Measurements from ENCODE around the gene UBE2QL1. TPM values are rescaled to one million over a fixed set of nuclear protein-coding genes. Genes with fewer than 3 reads are reported as not detected.

Gene UBE2QL1
- total and polyA plus RNA-seq, 2 of the 8 experiments (the other 6 are each of a cell fraction or from before 2014, with no cell fraction given), result 0.43 to 0.65 TPM

GRCh38 chr5:6408627-6409446 lies 39.8 kb upstream of the UBE2QL1 start (continued):
- TF ChIP-seq TEAD4 (IDR thresholded peaks at IDR 0.05; ENCODE audit: low read depth, low read length), result no peak
- no peak for TF ChIP-seq JUN (IDR thresholded peaks at IDR 0.05; ENCODE audit: low read depth, low read length)
- no peak for TF ChIP-seq POLR2AphosphoS5 (IDR thresholded peaks at IDR 0.05; ENCODE audit: low read depth, low read length)
- no peak for TF ChIP-seq CREB1 (IDR thresholded peaks at IDR 0.05)
- no peak for TF ChIP-seq RXRA (IDR thresholded peaks at IDR 0.05; ENCODE audit: insufficient read depth, low read depth, low read length)
- TF ChIP-seq BRCA1 (IDR thresholded peaks at IDR 0.05; ENCODE audit: low read depth, low read length), result no peak
- no peak for TF ChIP-seq RNF2 (IDR thresholded peaks at IDR 0.05; ENCODE audit: borderline replicate concordance, low read depth, low read length, missing control alignments, poor library complexity, severe bottlenecking)

Data from H1 (cell line).